HG03108 (cell line): ENCODE measurements around the gene TMEM175.

ENCODE experiments used
- ATAC-seq: cut with Tn5 transposase; IDR thresholded peaks from one replicate; pipeline ENCODE4 v1.9.1; 2021; ENCODE audit warnings: moderate library complexity; ENCODE audit not compliant: unreplicated experiment

TMEM175 gene

GRCh38 chr4:898869-899555 lies 33.2 kb upstream of the TMEM175 start:
- no peak for ATAC-seq

- ATAC-seq, result no peak
Measured at GRCh38 chr4:899556-899906, 32.7 kb upstream of the TMEM175 start.

GRCh38 chr4:900073-900472 lies 32.2 kb upstream of the TMEM175 start:
- no peak for ATAC-seq

- no peak for ATAC-seq
Measured at GRCh38 chr4:900721-901120, 31.5 kb upstream of the TMEM175 start.

- no peak for ATAC-seq
Measured at GRCh38 chr4:901192-901910, 30.9 kb upstream of the TMEM175 start.

- ATAC-seq, result no peak
Measured at GRCh38 chr4:903066-904046, 28.9 kb upstream of the TMEM175 start.

- no peak for ATAC-seq
Measured at GRCh38 chr4:905485-906338, 26.5 kb upstream of the TMEM175 start.

GRCh38 chr4:906339-907102 lies 25.7 kb upstream of the TMEM175 start:
- no peak for ATAC-seq

- ATAC-seq, result no peak
Measured at GRCh38 chr4:907103-907400, 25.2 kb upstream of the TMEM175 start.

GRCh38 chr4:907691-908425 lies 24.4 kb upstream of the TMEM175 start:
- no peak for ATAC-seq

- ATAC-seq, result no peak
Measured at GRCh38 chr4:909131-909571, 23.1 kb upstream of the TMEM175 start.

- ATAC-seq, result no peak
Measured at GRCh38 chr4:909821-910220, 22.4 kb upstream of the TMEM175 start.

GRCh38 chr4:910366-911091 lies 21.7 kb upstream of the TMEM175 start:
- ATAC-seq, result no peak

GRCh38 chr4:911221-911751 lies 21.0 kb upstream of the TMEM175 start:
- ATAC-seq, result no peak

GRCh38 chr4:911871-912490 lies 20.3 kb upstream of the TMEM175 start:
- ATAC-seq, result no peak

- ATAC-seq, result no peak
Measured at GRCh38 chr4:912548-913279, 19.5 kb upstream of the TMEM175 start.

GRCh38 chr4:913280-913618 lies 19.0 kb upstream of the TMEM175 start:
- ATAC-seq, result no peak
